ENCODE results near the gene LHX4. TPM values are rescaled to one million over a fixed set of nuclear protein-coding genes. Genes with fewer than 3 reads are reported as not detected.

LHX4 gene
- total RNA-seq, 1 donor from 2014 or later, result under 0.01 TPM

DNA sequence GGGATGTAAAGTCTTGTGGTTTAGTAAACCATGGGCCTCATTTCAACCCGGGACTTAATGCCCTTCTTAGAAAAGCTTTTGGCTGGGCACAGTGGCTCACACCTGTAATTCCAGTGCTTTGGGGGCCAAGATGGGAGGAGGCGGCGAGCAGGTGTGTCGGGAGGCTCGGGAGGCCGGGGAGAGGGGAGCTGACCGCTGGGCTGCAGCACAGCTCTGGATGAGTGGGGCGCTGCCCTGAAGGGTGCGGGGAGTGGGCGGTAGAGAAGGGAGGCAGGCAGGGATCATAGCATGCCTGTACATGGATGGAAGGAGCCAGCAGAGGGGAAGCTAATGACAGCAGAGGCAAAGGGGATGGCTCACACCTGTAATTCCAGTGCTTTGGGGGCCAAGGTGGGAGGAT lies 31.0 kb downstream of the LHX4 start:
- no peak overlapping the region for H3K4me3 ChIP-seq (ENCODE audit: low read depth, low read length)
- FAIRE-seq, result no peak
- DNase-seq (ENCODE audit: low read depth), result no peak
- H3K27me3 ChIP-seq (ENCODE audit: control insufficient read depth, insufficient read depth, low read length), result peaks cover 3% of the 10 kb centered on the region
- no peaks in the 10 kb centered on the region for H3K36me3 ChIP-seq (ENCODE audit: control insufficient read depth, insufficient read depth, low read length)
- TF ChIP-seq, protein P1, sequence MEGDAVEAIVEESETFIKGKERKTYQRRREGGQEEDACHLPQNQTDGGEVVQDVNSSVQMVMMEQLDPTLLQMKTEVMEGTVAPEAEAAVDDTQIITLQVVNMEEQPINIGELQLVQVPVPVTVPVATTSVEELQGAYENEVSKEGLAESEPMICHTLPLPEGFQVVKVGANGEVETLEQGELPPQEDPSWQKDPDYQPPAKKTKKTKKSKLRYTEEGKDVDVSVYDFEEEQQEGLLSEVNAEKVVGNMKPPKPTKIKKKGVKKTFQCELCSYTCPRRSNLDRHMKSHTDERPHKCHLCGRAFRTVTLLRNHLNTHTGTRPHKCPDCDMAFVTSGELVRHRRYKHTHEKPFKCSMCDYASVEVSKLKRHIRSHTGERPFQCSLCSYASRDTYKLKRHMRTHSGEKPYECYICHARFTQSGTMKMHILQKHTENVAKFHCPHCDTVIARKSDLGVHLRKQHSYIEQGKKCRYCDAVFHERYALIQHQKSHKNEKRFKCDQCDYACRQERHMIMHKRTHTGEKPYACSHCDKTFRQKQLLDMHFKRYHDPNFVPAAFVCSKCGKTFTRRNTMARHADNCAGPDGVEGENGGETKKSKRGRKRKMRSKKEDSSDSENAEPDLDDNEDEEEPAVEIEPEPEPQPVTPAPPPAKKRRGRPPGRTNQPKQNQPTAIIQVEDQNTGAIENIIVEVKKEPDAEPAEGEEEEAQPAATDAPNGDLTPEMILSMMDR (IDR thresholded peaks at IDR 0.05; ENCODE audit: insufficient read depth, low read length, severe bottlenecking), result no peak

DNA sequence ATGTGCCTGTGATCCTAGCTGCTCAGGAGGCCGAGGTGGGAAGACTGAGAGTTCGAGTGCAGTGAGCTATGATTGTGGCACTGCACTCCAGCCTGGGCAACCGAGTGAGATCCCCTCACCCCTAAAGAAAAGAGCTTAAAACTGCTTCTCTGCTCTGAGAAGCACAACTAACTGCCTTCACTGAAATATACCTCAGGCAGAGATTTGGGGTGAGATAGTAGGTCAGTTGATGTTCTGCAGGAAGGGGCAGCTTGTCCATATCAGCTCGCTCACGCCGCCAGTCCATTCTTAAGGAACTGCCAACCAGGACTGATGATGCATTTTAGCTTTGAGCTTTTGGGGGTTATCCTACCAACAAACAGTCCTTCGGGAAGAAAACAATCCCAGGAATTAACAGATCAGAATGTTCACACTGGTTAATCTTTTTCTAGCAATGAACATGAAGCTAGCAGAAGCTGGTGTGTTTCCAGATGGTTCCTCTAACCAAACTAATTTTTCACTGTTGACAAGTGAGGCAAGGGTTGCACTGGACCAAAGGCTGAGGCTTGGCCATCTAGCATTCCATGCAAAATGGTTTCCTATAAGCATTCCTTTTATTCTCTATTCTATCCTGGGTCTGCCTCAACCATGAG lies 31.6 kb downstream of the LHX4 start:
- DNase-seq (ENCODE audit: low read depth) (no peak), FAIRE-seq (no peak)
- no peaks in the 10 kb centered on the region for H3K36me3 ChIP-seq (ENCODE audit: control insufficient read depth, insufficient read depth, low read length)
- no peak overlapping the region for H3K4me3 ChIP-seq (ENCODE audit: low read depth, low read length)
- peaks cover 3% of the 10 kb centered on the region for H3K27me3 ChIP-seq (ENCODE audit: control insufficient read depth, insufficient read depth, low read length)
- TF ChIP-seq, protein P1 (IDR thresholded peaks at IDR 0.05; ENCODE audit: insufficient read depth, low read length, severe bottlenecking), result no peak

DNA sequence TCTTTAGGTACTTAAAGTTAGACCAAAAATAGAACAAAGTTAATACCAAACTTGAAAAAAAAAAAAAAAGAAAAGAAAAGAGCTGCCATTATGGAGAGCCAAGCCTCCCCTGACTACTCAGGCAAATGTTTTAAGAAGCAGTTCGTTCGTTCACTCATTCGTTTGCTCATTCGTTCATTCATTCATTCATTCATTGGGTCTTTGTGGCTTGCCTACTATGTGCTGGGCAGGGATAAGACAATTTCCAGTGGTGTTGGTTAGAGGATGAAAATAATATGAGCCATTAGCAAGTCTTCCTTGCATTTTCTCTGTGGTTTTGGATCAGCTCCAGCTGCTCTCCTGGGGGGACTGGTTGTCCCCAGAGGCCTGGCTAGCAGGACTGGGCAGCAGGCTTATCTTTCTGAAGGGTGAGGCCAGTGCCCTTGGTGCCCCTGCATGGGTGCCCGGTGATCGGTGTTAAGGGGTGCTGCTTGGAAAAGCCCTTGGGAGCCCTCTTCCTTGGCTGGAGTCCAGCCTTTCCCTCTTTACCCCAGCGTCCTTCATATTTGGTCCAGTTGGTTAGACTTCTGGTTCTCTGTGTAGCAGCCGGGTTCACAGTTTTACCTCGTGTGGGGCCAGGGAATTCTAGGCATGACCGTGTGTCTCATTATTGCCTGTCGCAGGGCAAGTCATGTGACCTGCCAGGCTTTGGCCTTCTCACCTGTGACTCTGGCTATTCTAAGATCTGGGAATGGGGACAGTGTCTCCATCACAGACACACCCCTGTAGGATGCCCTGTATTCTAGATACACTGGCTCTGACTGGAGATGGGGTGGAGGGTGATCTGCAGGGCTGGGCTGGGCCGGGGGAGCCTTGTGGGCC lies 32.8 kb downstream of the LHX4 start:
- peaks cover 3% of the 10 kb centered on the region for H3K27me3 ChIP-seq (ENCODE audit: control insufficient read depth, insufficient read depth, low read length)
- FAIRE-seq, result no peak
- no peak for DNase-seq (ENCODE audit: low read depth)

DNA sequence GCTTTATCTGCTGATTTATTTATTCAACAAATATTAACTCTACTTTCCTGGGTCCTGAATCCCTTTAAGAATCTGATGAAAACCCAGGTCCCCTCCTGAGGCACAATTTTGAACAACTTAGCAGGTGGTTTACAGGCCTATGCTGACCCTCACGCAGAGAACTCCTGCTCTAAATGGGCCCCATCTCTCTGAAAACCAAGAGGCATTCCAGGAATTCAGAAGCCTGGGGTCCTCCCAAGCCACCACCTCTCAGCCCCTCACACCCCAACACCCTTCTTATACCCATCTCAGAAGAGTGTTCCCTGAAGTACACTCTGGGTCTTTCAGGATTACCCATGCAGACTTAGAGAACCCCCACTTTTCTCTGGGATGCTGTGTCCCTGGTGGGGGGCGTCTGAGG lies 34.5 kb downstream of the LHX4 start:
- no peak for FAIRE-seq
- H3K4me3 ChIP-seq (ENCODE audit: low read depth, low read length), result no peak overlapping the region
- no peaks in the 10 kb centered on the region for H3K36me3 ChIP-seq (ENCODE audit: control insufficient read depth, insufficient read depth, low read length)
- H3K27me3 ChIP-seq (ENCODE audit: control insufficient read depth, insufficient read depth, low read length), result peaks cover 3% of the 10 kb centered on the region
- TF ChIP-seq, protein P1 (IDR thresholded peaks at IDR 0.05; ENCODE audit: insufficient read depth, low read length, severe bottlenecking), result no peak
- no peak for DNase-seq (ENCODE audit: low read depth)

More for the DNA sequence above, 32.8 kb downstream of the LHX4 start:
- Histone ChIP-seq H3K36me3 (ENCODE audit: control insufficient read depth, insufficient read depth, low read length) (no peaks in the 10 kb centered on the region), H3K4me3 (ENCODE audit: low read depth, low read length) (no peak overlapping the region)
- TF ChIP-seq, protein P1 (IDR thresholded peaks at IDR 0.05; ENCODE audit: insufficient read depth, low read length, severe bottlenecking), result no peak

DNA sequence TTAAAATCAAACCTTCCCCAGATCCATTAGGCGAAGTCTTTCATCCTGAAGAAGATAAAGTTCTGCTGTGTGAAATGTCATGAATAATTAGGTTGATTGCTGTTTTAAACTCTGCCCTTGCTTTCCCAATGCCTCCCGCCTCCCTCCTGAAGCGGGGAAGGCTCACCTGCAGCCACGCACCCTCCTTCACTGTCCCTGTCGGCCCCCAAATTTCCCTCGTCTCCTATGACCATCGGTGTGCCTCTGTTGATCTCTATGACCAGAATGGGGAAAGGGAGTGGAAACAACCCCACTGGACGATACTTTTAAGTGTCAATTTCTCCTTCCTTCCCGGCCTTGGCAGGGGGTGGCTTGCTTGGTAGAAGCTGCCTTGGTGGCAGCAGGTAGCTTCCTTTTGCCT lies 35.1 kb downstream of the LHX4 start:
- Histone ChIP-seq H3K27me3 (ENCODE audit: control insufficient read depth, insufficient read depth, low read length) (peaks cover 3% of the 10 kb centered on the region), H3K4me3 (ENCODE audit: low read depth, low read length) (no peak overlapping the region), H3K36me3 (ENCODE audit: control insufficient read depth, insufficient read depth, low read length) (no peaks in the 10 kb centered on the region)
- FAIRE-seq (no peak), DNase-seq (ENCODE audit: low read depth) (no peak)
- TF ChIP-seq, protein P1 (IDR thresholded peaks at IDR 0.05; ENCODE audit: insufficient read depth, low read length, severe bottlenecking), result no peak

All from bronchial epithelial cell (primary cell).